ENCODE measurements around the gene GOLGA8J.
"Not testable (repeated sequence)": the region's sequence is repeated elsewhere in the genome, so short reads cannot be mapped to it uniquely, and the experiment has no call there.

The GOLGA8J gene

DNA sequence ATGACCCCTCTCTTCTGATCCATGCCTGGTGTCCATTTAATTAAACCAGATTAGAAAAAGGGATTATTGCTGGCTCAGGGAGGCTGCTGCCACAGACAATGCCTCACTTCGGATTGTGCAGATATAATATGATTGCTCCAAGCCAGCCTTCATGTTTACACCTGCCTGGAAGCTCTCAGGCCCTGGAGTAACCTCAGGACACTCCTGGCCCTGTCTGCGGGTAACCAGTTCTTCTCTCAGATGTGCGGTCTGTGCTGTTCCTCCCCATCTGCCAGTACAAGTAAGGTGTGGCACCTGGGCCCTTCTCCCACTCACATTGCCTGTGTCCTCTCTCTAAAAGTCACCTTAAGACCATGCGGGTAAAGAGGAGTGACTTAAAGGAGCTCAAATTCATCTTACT, 8.8 kb upstream of the GOLGA8J start:
- DNase-seq = no peak

GRCh38 chr15:30080816-30081215, 1.9 kb upstream of the GOLGA8J start:
- not testable (repeated sequence) for DNase-seq

GRCh38 chr15:30097827-30098226, 15.1 kb downstream of the GOLGA8J start:
- not testable (repeated sequence) for DNase-seq

DNA sequence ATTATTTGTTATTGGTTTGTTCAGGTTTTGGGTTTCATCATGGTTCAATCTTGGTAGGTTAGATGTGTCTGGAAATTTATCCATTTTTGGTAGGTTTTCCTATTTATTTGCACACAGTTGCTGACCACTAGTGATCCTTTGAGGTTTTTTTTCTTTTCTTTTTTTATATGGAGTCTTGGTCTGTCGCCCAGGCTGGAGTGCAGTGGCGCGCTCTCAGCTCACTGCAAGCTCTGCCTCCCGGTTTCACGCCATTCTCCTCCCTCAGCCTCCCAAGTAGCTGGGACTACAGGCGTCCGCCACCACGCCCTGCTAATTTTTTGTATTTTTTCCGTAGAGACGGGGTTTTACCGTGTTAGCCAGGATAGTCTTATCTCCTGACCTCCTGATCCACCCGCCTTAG, 20.1 kb downstream of the GOLGA8J start:
- DNase-seq = not testable (repeated sequence)

- not testable (repeated sequence) for DNase-seq
Measured at GRCh38 chr15:30103941-30104507, 21.3 kb downstream of the GOLGA8J start.

DNA sequence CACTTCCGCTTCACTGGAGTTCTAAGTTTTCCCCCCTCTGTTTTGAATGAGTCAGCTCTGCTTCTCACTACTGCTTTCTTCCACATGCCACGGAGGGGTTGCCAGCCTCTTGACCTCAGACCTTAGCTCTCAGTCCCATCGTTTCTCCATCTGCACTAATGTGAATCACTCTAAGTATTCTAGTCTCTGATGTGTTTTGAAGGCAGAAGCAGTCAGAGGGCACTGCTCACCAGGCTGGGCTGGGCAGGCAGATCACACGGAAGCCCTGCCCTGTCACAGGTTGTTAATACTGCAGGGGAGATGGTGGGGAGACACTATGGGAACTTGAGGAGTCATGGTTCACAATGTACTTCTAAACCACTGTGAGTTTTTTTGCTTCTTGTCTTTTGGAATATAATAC, 27.8 kb downstream of the GOLGA8J start:
- not testable (repeated sequence) for DNase-seq

DNA sequence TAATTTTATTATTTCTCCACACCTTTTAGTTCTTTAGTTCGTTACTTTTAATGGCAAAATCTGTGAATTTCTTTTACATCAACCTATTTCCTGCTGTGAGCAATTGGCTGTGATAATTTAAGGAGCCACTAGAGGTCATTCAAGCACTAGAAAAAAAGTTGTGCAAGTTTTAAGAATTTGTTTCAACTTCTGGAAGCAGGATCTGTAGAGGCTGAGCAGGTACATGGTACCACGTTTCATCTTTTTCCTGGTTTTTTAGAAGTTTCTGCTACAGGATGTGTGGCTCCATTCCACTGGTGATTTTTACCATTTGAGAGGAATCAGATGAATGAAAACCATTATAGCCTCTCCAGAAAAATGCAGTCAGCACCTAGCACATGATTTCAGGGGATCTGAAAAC, 47.3 kb downstream of the GOLGA8J start:
- DNase-seq = peak; percentile 3

DNA sequence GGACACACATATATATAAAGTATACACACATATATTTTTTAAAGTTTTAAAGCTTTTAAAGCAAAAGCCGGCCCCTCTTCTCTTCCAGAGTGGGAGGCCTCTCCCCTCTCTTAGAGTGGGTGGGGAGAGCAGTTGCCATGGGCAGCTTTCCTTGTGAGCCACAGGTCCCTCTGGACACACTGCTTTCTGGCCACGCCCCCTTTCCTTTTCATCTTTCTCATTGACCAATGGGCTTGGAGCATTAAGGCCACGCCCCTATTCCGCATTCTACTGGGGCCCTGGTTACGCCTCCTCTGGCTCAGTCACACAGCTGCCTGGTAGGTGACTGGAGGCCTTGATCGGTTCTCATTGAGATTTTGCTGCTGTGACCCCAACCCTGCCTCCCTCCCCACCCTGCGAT, 52.0 kb downstream of the GOLGA8J start, which contains the start of gene GOLGA8T:
Gene GOLGA8T (plus strand): TSS at position 301 of the 400 bp plus-strand sequence. CDS start 98 bp downstream, at position 399.
- DNase-seq = not testable (repeated sequence)

Data from islet precursor cell (in vitro differentiated cells).